ENCODE data around the gene FANCC. TPM values are rescaled to one million over a fixed set of nuclear protein-coding genes. Genes with fewer than 3 reads are reported as not detected.

The FANCC gene
- total and polyA plus RNA-seq, 2 of the 4 experiments (the other 2 are of a cell fraction), result 4.7 to 6.3 TPM

DNA sequence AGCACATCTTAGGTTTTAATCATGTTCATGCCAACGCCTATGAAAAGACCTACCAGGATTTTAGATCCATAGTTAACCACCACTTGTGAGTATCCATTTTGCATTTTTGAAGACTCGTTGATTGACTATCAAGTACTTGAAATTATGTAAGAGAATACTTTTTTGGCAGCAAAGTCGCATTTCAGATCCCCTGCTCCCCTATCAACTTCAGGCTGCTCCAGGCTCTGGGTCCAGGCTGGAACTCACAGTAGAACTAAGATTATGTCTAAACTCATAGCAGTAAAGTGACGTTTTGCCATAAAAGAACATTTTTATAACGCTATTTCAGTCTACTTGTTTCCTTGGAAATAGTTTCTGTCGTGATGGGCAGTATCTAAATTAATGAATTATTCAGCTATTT lies 267.7 kb downstream of the FANCC start:
- H4K20me1 ChIP-seq (ENCODE audit: insufficient read depth, low read length), result peaks cover 47% of the 10 kb centered on the region
- in situ Hi-C loops (cut with MboI; ENCODE audit: low sequenced_read_pairs), result no loop called here
- no TSS peak for BruUV-seq (replicated peaks)

More for the DNA sequence above, 267.7 kb downstream of the FANCC start:
- intact Hi-C loops (cut with micrococcal nuclease) (loop anchor here (2.0 kb wide), 1 partner anchor 43 kb away; no protein-coding TSS in a partner anchor), dilution Hi-C loops (cut with HindIII; ENCODE audit: low sequenced_read_pairs, unreplicated experiment) (no loop called here)
- H2BK120ac ChIP-seq (ENCODE audit: low read depth, low read length), result 0 out of 2 replicates have a peak overlapping the region, but pooled peaks have one; percentile 15
- H3K14ac ChIP-seq (replicated peaks; ENCODE audit: low read depth, low read length), result peak overlapping the region; percentile 24
- peaks cover 12% of the 10 kb centered on the region for H3K36me3 ChIP-seq (ENCODE audit: control insufficient read depth, insufficient read depth, low read length)
- H3K9me1 ChIP-seq (ENCODE audit: insufficient read depth, low read length), result peaks cover 8% of the 10 kb centered on the region
- peak overlapping the region; percentile 25; the same call in 1 of the 2 replicates for H4K5ac ChIP-seq (ENCODE audit: low read depth, low read length)
- no peak overlapping the region for H2AK9ac ChIP-seq (replicated peaks; ENCODE audit: low read depth, low read length, poor library complexity)
- H3K4me2 ChIP-seq (ENCODE audit: low read depth, low read length), result peak overlapping the region; percentile 97
- peaks cover 5 to 58% of the 10 kb centered on the region in 2 experiments for H3K79me1 ChIP-seq (ENCODE audit: low read depth in 1 of 2, low read length in 2 of 2)
- H3K4me3 ChIP-seq (ENCODE audit: insufficient read depth, low read depth, low read length), result peak overlapping the region; percentile 55
- H2AFZ ChIP-seq (replicated peaks; ENCODE audit: low read length, poor library complexity), result no peak overlapping the region
- no peak overlapping the region for H2BK20ac ChIP-seq (ENCODE audit: low read depth, low read length)
- H3K56ac ChIP-seq (ENCODE audit: extremely low read depth, insufficient read depth, low read length), result peak overlapping the region; percentile 26; the same call in 1 of the 2 replicates
- H3K23ac ChIP-seq (ENCODE audit: low read depth, low read length), result peak overlapping the region; percentile 19
- no peak overlapping the region; the same call in 1 of the 2 replicates for H2AK5ac ChIP-seq (ENCODE audit: low read depth, low read length)
- ChIA-PET POLR2A (ENCODE audit: unreplicated experiment) (no interaction called here), CTCF (no interaction called here)
- H4K91ac ChIP-seq (ENCODE audit: insufficient read depth, low read depth, low read length), result peak overlapping the region; percentile 2; the same call in 1 of the 2 replicates
- H3K4me1 ChIP-seq (ENCODE audit: control insufficient read depth, insufficient read depth, low read length), result peaks cover 16% of the 10 kb centered on the region
- DNase-seq (no peak), ATAC-seq (ENCODE audit: low read depth) (no peak)
- peak overlapping the region; percentile 82 for H3K9ac ChIP-seq (ENCODE audit: low read depth, low read length)
- no peaks in the 10 kb centered on the region for H3K27me3 ChIP-seq (ENCODE audit: control insufficient read depth, insufficient read depth, low read length)
- H3K18ac ChIP-seq (ENCODE audit: low read depth, low read length), result peak overlapping the region; percentile 67
- H3K4ac ChIP-seq (ENCODE audit: low read depth, low read length), result peak overlapping the region; percentile 48
- peak overlapping the region in 1 of 2 experiments; percentile 26; a peak in 2 of 4 replicates for H4K8ac ChIP-seq (ENCODE audit: low read depth in 2 of 2, low read length in 2 of 2)
- no peaks in the 10 kb centered on the region for H3K9me3 ChIP-seq (ENCODE audit: control insufficient read depth, insufficient read depth, low read length)
- peak overlapping the region; percentile 67 for H3K27ac ChIP-seq (ENCODE audit: insufficient read depth, low read length)
- 0 out of 3 replicates have a peak overlapping the region, but pooled peaks have one; percentile 16 for H2BK15ac ChIP-seq (ENCODE audit: low read depth, low read length)
- WGBS, 2 experiments (ENCODE audit: extremely low coverage in 2 of 2, insufficient read length in 1 of 2), result no CpG with 5 or more reads among the region's 6 CpGs
- TF ChIP-seq NFE2L2 (IDR thresholded peaks at IDR 0.05; ENCODE audit: low read depth, low read length) (no peak), RCOR1 (IDR thresholded peaks at IDR 0.05; ENCODE audit: insufficient replicate concordance, low read length) (no peak), MAZ (IDR thresholded peaks at IDR 0.05; ENCODE audit: borderline replicate concordance, low read depth, low read length) (no peak), BHLHE40 (IDR thresholded peaks at IDR 0.05; ENCODE audit: low read depth, low read length) (no peak), FOS (IDR thresholded peaks at IDR 0.05; ENCODE audit: low read depth, low read length) (no peak), CHD1 (IDR thresholded peaks at IDR 0.05; ENCODE audit: low read depth, low read length) (no peak), SMC3 (IDR thresholded peaks at IDR 0.05; ENCODE audit: low read depth, low read length) (no peak), CEBPB (IDR thresholded peaks at IDR 0.05; ENCODE audit: low read depth, low read length) (no peak)
- H2BK5ac ChIP-seq (ENCODE audit: low read depth, low read length, poor library complexity, severe bottlenecking), result peak overlapping the region; percentile 61

Small RNAs within 50 kb of the gene (microRNA-seq; reads per million reads assigned to microRNA genes)
- gene MIR23B (ENCODE audit: insufficient read depth in 1 of 2, insufficient read length in 1 of 2, unreplicated experiment in 1 of 2), result 2,416 to 28,703 reads per million in 2 experiments
- not detected for gene MIR24-1 (ENCODE audit: unreplicated experiment)
- 4,334 to 23,902 reads per million in 2 experiments for gene MIR27B (ENCODE audit: insufficient read depth in 1 of 2, insufficient read length in 1 of 2, unreplicated experiment in 1 of 2)
- 0 reads per million in 2 experiments for gene MIR3074 (ENCODE audit: insufficient read depth in 1 of 2, insufficient read length in 1 of 2, unreplicated experiment in 1 of 2)
- 0 reads per million in 2 experiments for gene MIR6081 (ENCODE audit: insufficient read depth in 1 of 2, insufficient read length in 1 of 2, unreplicated experiment in 1 of 2)
- gene RNA5SP288 (ENCODE audit: insufficient read depth, insufficient read length), result 18.6 reads per million, percentile 50 among the genes with 10 or more reads in this experiment

Small RNAs within 50 kb of the gene (small RNA-seq; reads per million reads assigned to genes)
- gene MIR23B (58.5 to 9,008 (median 3,873) reads per million in 5 experiments), gene MIR27B (159 to 60,049 (median 17,915) reads per million in 5 experiments), gene MIR3074 (0 reads per million in 5 experiments), gene MIR6081 (0 to 0.08 (median 0) reads per million in 5 experiments), gene RNA5SP288 (0 to 14.7 (median 0.33) reads per million in 5 experiments)

Other genes with a start within 250 kb of the FANCC start
- gene PTCH1, start 199.3 kb upstream of the FANCC start, total RNA-seq (2012; rRNA removed), result 4.1 and 5.3 TPM in 2 replicates
- 5.0 and 6.0 TPM in 2 replicates for gene PTCH1, start 199.3 kb upstream of the FANCC start, polyA plus RNA-seq (2012; rRNA removed)

Measured in IMR-90 (cell line).